SK-N-SH treated with all-trans-retinoic acid at 6 μM for 48 hours (cell line): ENCODE results near the gene RNF213.

Source experiments
- ATAC-seq: fragments of 200-7000 bp; cut with Tn5 transposase; 3 replicates; pipeline ENCODE4 v1.9.1; 2020; ENCODE audit warnings: mild to moderate bottlenecking, moderate library complexity
- ARNTL ChIP-seq: fragments of 450-650 bp; formaldehyde crosslinking; IDR thresholded peaks from 2 replicates; pipeline ENCODE4 v1.5.0; 2020; ENCODE audit warnings: low read depth, mild to moderate bottlenecking, moderate library complexity, borderline replicate concordance
- BACH2 ChIP-seq: fragments of 250-450 bp; sonication (Bioruptor Pico); IDR thresholded peaks from 2 replicates; pipeline ENCODE4 v1.9.0; 2021; ENCODE audit warnings: mild to moderate bottlenecking, borderline replicate concordance
- ESRRG ChIP-seq: fragments of 250-450 bp; sonication (Bioruptor Pico); IDR thresholded peaks from 2 replicates; pipeline ENCODE4 v1.6.1; 2021; ENCODE audit warnings: mild to moderate bottlenecking
- GLIS3 ChIP-seq: fragments of 250-450 bp; sonication (Bioruptor Pico); IDR thresholded peaks from 2 replicates; pipeline ENCODE4 v1.5.0; 2020; ENCODE audit warnings: mild to moderate bottlenecking, moderate library complexity
- ISL1 ChIP-seq: fragments of 250-450 bp; sonication (Bioruptor Pico); IDR thresholded peaks from 2 replicates; pipeline ENCODE4 v2.1.2; 2022; ENCODE audit warnings: mild to moderate bottlenecking, moderate library complexity
- OSR1 ChIP-seq: fragments of 250-450 bp; sonication (Bioruptor Pico); IDR thresholded peaks from 2 replicates; pipeline ENCODE4 v1.8.0; 2022; ENCODE audit warnings: moderate library complexity, mild to moderate bottlenecking, inconsistent platforms
- RARB ChIP-seq: fragments of 250-450 bp; sonication (Bioruptor Pico); IDR thresholded peaks from 2 replicates; pipeline ENCODE4 v1.8.0; 2021; ENCODE audit warnings: mild to moderate bottlenecking, moderate library complexity
- SNAI2 ChIP-seq: fragments of 250-450 bp; sonication (Bioruptor Pico); IDR thresholded peaks from 2 replicates; pipeline ENCODE4 v1.5.0; 2020; ENCODE audit warnings: mild to moderate bottlenecking, moderate library complexity
- TCF4 ChIP-seq: fragments of 250-450 bp; sonication (Bioruptor Pico); IDR thresholded peaks from 2 replicates; pipeline ENCODE4 v1.8.0; 2021; ENCODE audit warnings: mild to moderate bottlenecking, moderate library complexity, borderline replicate concordance
- TOX ChIP-seq: fragments of 250-450 bp; sonication (Bioruptor Pico); IDR thresholded peaks from 2 replicates; pipeline ENCODE4 v1.8.0; 2021; ENCODE audit warnings: mild to moderate bottlenecking, moderate library complexity, borderline replicate concordance
- TSHZ2 ChIP-seq: fragments of 250-450 bp; sonication (Bioruptor Pico); IDR thresholded peaks from 2 replicates; pipeline ENCODE4 v1.5.0; 2020; ENCODE audit warnings: mild to moderate bottlenecking, moderate library complexity
- ZC3H10 ChIP-seq: fragments of 250-450 bp; sonication (Bioruptor Pico); IDR thresholded peaks from 2 replicates; pipeline ENCODE4 v1.5.1; 2021; ENCODE audit warnings: mild to moderate bottlenecking, moderate library complexity
- ZFP30 ChIP-seq: fragments of 450-650 bp; formaldehyde crosslinking; IDR thresholded peaks from 2 replicates; pipeline ENCODE4 v1.5.0; 2022; ENCODE audit warnings: mild to moderate bottlenecking, moderate library complexity
- ZNF565 ChIP-seq: fragments of 450-650 bp; formaldehyde crosslinking; conservative IDR thresholded peaks from 2 replicates; pipeline ENCODE4 v1.5.0; 2020; ENCODE audit warnings: low read depth, mild to moderate bottlenecking, moderate library complexity
- ZNF8 ChIP-seq: fragments of 450-650 bp; formaldehyde crosslinking; IDR thresholded peaks from 2 replicates; pipeline ENCODE4 v1.5.0; 2020; ENCODE audit warnings: mild to moderate bottlenecking, moderate library complexity
- TF ChIP-seq, protein P1 (sequence below): fragments of 250-450 bp; sonication (Bioruptor Pico); IDR thresholded peaks from 2 replicates; pipeline ENCODE4 v1.5.1; 2021; ENCODE audit warnings: mild to moderate bottlenecking, moderate library complexity
- TF ChIP-seq, protein P2 (sequence below): fragments of 250-450 bp; sonication (Bioruptor Pico); IDR thresholded peaks from 2 replicates; pipeline ENCODE4 v1.5.1; 2020; ENCODE audit warnings: low read depth, mild to moderate bottlenecking, moderate library complexity
- TF ChIP-seq, protein P3 (sequence below): fragments of 250-450 bp; sonication (Bioruptor Pico); IDR thresholded peaks from 2 replicates; pipeline ENCODE4 v1.8.0; 2020; ENCODE audit warnings: mild to moderate bottlenecking, moderate library complexity, borderline replicate concordance
- TF ChIP-seq, protein P4 (sequence below): fragments of 250-450 bp; sonication (Bioruptor Pico); IDR thresholded peaks from 2 replicates; pipeline ENCODE4 v1.8.0; 2021; ENCODE audit warnings: low read depth, mild to moderate bottlenecking, moderate library complexity, borderline replicate concordance

RNF213 gene

DNA sequence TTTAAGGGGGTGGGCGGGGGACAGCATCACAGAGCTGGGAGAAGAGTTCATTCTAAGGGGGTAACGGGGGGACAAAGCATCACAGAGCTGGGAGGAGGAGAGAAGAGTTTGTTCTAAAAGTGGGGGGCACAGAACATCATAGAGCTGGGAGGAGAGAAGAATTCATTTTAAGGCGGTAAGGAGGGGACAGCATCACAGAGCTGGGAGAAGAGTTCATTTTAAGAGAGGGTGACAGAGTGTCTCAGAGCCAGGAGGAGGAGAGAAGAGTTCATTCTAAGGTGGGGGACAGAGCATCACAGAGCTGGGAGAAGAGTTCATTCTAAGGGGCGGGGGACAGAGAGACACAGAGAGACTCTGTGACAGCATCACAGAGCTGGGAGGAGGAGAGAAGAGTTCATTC, 182.1 kb downstream of the RNF213 start:
- TF ChIP-seq BACH2 (no peak), TCF4 (CRISPR knock-in tag) (no peak), SNAI2 (CRISPR knock-in tag) (no peak)
- ATAC-seq, result no peak

GRCh38 chr17:80443498-80443897, 182.8 kb downstream of the RNF213 start:
- ATAC-seq, result no peak
- TF ChIP-seq OSR1 (CRISPR knock-in tag), result no peak
- TF ChIP-seq, all 23 proteins: peak for 0

GRCh38 chr17:80443916-80444643, 183.4 kb downstream of the RNF213 start:
- no peak for ATAC-seq

GRCh38 chr17:80444644-80444979, 184.0 kb downstream of the RNF213 start:
- no peak for ATAC-seq
- no peak for TF ChIP-seq TOX (CRISPR knock-in tag)
- TF ChIP-seq ZC3H10 (CRISPR knock-in tag), result no peak
- TF ChIP-seq, protein P1, sequence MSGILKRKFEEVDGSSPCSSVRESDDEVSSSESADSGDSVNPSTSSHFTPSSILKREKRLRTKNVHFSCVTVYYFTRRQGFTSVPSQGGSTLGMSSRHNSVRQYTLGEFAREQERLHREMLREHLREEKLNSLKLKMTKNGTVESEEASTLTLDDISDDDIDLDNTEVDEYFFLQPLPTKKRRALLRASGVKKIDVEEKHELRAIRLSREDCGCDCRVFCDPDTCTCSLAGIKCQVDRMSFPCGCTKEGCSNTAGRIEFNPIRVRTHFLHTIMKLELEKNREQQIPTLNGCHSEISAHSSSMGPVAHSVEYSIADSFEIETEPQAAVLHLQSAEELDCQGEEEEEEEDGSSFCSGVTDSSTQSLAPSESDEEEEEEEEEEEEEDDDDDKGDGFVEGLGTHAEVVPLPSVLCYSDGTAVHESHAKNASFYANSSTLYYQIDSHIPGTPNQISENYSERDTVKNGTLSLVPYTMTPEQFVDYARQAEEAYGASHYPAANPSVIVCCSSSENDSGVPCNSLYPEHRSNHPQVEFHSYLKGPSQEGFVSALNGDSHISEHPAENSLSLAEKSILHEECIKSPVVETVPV, result no peak
- TF ChIP-seq TCF4 (CRISPR knock-in tag), result no peak
- no peak for TF ChIP-seq ARNTL (CRISPR knock-in tag)
- TF ChIP-seq, protein P2, sequence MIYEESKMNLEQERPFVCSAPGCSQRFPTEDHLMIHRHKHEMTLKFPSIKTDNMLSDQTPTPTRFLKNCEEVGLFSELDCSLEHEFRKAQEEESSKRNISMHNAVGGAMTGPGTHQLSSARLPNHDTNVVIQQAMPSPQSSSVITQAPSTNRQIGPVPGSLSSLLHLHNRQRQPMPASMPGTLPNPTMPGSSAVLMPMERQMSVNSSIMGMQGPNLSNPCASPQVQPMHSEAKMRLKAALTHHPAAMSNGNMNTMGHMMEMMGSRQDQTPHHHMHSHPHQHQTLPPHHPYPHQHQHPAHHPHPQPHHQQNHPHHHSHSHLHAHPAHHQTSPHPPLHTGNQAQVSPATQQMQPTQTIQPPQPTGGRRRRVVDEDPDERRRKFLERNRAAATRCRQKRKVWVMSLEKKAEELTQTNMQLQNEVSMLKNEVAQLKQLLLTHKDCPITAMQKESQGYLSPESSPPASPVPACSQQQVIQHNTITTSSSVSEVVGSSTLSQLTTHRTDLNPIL, result no peak
- TF ChIP-seq TSHZ2 (CRISPR knock-in tag), result no peak
- no peak for TF ChIP-seq OSR1 (CRISPR knock-in tag)
- no peak for TF ChIP-seq RARB (CRISPR knock-in tag)
- TF ChIP-seq ISL1, result no peak
- no peak for TF ChIP-seq ESRRG
- no peak for TF ChIP-seq ZFP30 (CRISPR knock-in tag)
- TF ChIP-seq, protein P3, sequence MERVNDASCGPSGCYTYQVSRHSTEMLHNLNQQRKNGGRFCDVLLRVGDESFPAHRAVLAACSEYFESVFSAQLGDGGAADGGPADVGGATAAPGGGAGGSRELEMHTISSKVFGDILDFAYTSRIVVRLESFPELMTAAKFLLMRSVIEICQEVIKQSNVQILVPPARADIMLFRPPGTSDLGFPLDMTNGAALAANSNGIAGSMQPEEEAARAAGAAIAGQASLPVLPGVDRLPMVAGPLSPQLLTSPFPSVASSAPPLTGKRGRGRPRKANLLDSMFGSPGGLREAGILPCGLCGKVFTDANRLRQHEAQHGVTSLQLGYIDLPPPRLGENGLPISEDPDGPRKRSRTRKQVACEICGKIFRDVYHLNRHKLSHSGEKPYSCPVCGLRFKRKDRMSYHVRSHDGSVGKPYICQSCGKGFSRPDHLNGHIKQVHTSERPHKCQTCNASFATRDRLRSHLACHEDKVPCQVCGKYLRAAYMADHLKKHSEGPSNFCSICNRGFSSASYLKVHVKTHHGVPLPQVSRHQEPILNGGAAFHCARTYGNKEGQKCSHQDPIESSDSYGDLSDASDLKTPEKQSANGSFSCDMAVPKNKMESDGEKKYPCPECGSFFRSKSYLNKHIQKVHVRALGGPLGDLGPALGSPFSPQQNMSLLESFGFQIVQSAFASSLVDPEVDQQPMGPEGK (CRISPR knock-in tag), result no peak
- no peak for TF ChIP-seq BACH2
- no peak for TF ChIP-seq ZNF565 (CRISPR knock-in tag)
- no peak for TF ChIP-seq GLIS3 (CRISPR knock-in tag)

More at GRCh38 chr17:80443916-80444643, 183.4 kb downstream of the RNF213 start:
- TF ChIP-seq ZNF8 (CRISPR knock-in tag) (no peak), OSR1 (CRISPR knock-in tag) (no peak), TSHZ2 (CRISPR knock-in tag) (no peak), TOX (CRISPR knock-in tag) (no peak), ISL1 (no peak)
- TF ChIP-seq, protein P4, sequence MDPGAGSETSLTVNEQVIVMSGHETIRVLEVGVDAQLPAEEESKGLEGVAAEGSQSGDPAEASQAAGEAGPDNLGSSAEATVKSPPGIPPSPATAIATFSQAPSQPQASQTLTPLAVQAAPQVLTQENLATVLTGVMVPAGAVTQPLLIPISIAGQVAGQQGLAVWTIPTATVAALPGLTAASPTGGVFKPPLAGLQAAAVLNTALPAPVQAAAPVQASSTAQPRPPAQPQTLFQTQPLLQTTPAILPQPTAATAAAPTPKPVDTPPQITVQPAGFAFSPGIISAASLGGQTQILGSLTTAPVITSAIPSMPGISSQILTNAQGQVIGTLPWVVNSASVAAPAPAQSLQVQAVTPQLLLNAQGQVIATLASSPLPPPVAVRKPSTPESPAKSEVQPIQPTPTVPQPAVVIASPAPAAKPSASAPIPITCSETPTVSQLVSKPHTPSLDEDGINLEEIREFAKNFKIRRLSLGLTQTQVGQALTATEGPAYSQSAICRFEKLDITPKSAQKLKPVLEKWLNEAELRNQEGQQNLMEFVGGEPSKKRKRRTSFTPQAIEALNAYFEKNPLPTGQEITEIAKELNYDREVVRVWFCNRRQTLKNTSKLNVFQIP (CRISPR knock-in tag), result no peak
